GM18498 (cell line): ENCODE results near the gene MRPS24.

Source experiments
- ATAC-seq: cut with Tn5 transposase; IDR thresholded peaks from one replicate; pipeline ENCODE4 v1.9.1; 2021; ENCODE audit warnings: mild to moderate bottlenecking, moderate library complexity; ENCODE audit not compliant: unreplicated experiment

The MRPS24 gene

GRCh38 chr7:43877968-43878864 is 8.9 kb upstream of the MRPS24 start:
- ATAC-seq = no peak

DNA sequence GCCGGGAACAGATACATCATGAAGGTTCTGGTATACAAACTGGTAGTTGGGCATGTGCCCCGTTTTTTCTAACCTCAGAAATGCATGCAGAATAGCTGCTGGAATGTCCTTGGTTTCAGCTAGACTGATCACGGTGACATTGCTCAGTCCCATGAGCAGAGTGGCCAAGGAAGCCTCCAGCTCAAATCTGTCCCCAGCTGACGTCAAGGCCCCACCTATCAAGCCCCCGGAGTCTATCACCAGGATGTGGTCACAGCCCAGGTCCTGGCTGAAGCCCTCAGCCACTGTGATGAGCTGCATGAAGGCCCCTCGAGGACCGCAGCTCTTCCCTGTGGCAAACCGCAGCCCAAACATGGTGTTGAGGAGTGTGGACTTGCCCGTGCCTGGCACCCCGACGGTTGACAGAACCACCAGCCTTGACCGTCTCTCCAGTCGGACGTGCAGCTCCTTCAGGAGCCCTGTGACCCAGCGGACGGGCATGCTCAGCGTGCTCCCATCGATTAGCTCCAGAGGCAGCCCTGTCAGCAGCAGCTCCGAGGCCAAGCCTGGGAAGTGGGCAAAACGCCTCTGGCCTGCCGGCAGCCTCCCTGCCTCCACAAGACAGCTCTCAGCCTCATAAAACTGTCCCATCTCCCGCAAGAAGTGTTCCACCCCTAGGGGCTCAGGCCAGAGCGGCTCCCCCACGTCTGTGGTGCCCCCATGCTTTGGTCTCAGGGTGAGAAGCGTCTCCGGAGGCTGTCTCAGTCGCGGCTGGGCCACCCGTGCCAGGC is 7.8 kb upstream of the MRPS24 start:
- no peak for ATAC-seq

DNA sequence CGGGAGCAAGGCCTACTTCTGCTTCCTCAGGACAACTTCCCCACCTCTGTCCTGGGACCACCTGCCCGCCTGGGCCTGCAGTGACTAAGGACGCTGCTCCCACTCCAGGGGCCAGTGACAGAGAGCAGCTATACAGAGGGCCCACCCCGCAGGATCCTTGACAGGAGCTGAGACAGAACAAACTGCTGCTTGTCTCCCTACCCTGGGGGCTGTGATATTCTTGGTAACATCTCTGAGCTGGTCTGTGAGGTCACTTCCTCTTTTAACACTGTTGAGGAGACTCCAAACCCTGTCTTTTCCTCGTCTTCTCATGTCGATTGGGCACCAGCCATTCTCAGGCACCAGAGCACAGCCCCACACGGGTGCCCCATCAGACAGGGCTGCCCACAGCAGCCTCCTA is 6.9 kb upstream of the MRPS24 start:
- no peak for ATAC-seq

- no peak for ATAC-seq
Measured at GRCh38 chr7:43873300-43873699, 4.0 kb upstream of the MRPS24 start.

- ATAC-seq = no peak
Measured at GRCh38 chr7:43872406-43873110, 3.2 kb upstream of the MRPS24 start.

DNA sequence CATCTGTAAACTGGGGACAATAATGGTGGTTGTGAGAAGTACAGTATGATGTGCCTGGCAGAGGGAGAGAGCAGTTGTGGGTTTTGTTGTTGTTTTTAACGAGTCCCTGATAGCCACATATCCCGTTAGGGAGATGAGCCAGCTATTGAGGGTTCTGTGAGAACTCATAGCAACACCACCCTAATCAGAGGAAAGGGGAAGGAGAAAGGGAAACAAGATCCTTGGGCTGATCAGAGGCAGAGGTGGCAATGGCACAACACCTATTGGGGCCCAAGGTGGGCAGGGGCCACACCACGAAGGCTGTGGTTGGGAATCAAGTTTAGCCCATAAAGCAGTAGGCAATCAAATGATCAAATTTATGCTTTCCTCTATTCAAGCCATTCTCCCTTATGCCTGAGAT is 1.7 kb upstream of the MRPS24 start:
- ATAC-seq = no peak

- ATAC-seq = no peak
Measured at GRCh38 chr7:43870316-43870715, 999 bp upstream of the MRPS24 start.

- no peak for ATAC-seq
Measured at GRCh38 chr7:43869867-43870240, 537 bp upstream of the MRPS24 start.

- peak; percentile 2 for ATAC-seq
Measured at GRCh38 chr7:43868681-43869005, 674 bp downstream of the MRPS24 start.

- ATAC-seq = no peak
Measured at GRCh38 chr7:43868181-43868580, 1.1 kb downstream of the MRPS24 start.

DNA sequence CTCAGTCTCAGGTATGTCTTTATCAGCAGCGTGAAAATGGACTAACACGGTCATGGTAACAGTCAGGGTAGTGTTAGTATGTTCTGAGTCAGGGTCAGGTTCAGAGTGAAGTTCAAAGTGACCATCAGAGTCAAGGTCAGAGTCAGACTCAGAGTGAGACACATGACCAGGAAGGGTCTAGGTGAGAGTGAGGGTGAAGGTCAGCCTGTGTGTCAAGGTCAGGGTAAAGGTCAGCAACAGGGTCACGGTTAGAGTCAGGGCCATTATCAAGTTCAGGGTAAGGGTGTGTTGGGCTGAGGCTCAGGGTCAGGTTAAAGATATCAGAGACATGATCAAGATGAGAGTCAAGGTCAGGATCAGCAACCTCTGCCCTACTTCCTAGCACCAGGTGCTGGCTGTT is 4.0 kb downstream of the MRPS24 start:
- no peak for ATAC-seq

DNA sequence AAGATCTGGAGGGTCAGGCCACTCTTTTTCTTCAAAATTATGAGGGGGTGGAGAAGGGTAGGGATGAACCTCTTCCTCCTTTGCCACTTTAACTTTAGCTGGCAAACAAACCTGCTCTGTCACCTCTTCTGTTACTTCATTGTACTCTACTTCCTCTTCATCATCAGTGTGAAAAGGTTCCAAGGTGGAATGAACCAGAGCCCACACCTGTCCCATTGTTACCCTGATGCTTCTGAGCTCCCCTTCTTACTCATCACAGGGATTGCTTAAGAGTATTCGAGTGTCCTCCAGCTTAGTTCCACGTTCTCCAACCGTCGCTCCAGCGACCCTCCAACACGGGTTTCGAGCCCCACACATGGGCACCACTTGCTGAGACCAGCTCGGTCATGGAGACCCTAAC is 5.2 kb downstream of the MRPS24 start:
- no peak for ATAC-seq

DNA sequence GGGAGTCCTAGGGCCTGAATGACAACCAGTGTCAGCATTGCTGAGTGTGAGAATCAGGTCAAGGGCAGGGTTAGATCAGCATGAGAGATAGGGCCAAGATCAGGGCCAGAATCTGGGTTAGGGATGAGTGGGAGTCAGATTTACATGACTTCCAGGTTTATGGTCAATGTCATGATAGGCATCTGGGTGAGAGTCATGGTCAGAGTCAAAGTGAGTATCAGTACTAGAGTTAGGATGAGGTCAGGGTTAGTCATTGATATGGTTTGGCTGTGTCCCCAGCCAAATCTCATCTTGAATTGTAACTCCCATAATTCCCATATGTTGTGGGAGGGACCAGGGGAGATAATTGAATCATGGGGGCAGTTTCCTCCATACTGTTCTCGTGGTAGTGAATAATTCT is 12.3 kb downstream of the MRPS24 start:
- ATAC-seq = no peak

DNA sequence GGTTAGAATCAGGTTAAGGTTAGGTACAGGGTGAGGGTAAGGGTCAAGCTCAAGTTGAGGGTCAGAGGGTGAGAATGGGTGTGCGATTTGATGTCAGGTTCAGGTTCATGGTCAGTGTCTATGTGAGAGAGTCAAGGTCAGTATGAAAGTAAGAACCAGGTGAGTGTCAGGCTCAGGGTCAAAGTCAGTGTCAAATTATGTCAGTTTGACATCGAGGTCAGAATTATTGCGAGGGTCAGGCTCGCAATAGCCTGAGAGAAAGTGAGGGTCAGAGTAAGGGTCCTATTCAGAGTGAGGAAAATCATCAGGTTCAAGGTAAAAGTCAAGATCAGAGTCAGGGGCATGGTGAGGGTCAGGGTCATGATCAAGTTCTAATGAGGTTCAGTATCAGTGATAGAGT is 13.0 kb downstream of the MRPS24 start:
- ATAC-seq = no peak

DNA sequence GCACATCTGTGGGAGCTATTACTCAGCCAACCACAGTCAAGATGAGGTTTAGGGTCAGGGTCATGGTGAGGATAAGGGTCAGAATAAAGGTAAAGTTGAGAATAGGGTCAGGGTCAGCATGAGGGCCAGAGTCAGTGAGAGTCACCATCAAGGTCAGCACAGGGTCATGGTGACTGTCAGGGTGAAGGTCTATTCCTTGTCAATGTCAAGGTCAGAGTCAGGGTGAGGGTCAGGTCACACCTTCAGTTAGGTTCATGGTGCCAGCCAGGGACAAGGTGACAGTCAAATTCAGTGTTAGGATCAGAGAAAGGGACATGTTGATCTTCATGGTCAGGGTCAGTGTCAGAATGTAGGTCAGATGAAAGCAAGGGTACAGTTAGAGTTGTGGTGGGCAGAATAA is 14.1 kb downstream of the MRPS24 start:
- ATAC-seq = no peak

DNA sequence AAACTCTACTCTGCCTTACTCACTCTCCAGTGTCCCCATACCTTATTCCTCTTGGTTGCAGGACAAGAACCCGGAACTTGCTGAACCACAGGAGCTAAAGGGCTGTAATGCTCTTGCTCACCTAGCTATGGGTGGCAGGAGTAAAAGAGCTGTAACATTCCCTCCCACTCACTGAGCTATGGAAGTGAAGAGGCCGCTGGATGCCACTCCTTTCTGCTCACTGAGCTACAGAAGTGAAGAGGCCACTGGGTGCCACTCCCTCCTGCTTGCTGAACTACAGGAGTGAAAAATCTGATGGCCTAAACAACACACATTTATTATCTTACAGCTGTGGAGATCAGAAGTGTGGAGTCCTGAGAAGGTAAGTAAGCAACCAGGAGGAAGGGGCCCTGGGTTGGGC is 17.5 kb downstream of the MRPS24 start:
- ATAC-seq = no peak

DNA sequence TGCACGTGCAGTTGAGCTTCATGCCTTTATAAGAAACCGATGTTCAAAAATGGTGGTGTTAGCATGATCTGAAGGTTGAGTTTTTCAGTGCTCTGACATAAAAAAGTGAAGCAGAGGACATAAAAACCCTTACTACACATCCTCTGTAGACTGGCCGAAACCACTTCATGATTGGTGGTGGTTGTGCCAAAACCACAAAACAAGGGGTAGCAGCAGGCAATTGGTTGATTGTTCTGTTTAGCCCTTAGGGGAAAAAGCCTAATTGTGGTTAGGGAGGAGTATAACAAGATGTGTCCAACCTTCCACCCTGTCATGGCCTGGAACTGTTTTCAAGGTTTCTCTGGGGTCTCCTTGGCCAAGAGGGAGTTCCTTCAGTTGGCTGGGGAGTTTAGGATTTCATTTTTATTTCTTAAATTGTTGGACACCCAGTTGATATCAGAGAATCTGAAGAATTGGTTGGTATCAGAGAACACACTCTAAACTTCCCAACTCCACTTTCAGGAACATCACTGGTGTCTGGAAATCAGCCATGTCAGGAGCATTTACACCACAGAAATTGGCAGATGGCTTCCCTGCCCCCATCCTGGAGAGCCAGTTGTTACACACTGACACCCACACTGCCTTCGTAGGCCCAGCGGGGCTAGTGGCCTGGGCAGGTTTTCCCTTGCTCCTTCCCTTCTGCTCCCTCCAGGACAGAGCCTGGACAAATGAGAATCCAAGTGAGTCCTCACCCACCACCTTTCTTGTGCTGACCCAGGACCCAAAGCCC is 18.8 kb downstream of the MRPS24 start:
- ATAC-seq = peak; percentile 73

- ATAC-seq = no peak
Measured at GRCh38 chr7:43849047-43849446, 20.3 kb downstream of the MRPS24 start.

DNA sequence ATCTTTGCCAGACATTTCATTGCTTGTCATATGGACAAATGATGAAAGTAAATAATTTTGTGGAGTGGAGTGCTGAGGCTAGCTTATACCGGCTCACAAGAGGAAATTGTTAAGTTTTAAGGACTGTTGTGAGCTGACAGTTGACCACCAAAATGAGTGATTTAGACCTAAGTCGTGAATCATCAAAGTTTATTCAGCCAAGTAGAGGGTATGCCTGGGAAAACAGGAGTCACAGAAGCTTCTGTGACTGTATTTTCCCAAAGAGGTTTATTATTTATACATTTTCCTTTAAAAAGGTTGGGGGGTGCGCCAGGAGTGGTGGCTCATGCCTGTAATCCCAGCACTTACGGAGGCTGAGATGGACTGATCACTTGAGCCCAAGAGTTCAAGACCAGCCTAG is 21.8 kb downstream of the MRPS24 start:
- ATAC-seq = no peak

DNA sequence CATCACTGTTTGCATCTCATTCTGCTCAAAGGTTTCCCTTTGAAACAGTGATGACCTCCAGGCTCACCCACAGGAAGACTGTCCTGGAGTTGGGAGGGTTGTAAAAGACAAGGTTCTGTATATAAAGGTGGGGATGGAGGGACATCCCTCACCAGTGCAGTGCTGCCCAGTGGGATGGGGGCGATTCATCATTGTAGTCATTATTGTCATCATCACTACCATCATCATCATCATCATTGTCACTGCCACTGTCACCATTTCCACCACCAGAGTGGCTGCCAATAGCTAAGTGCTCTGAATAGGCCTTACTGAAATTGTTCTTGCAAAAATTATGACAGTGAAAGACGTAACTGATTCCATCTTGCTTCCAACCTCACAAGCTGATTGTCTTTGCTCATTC is 24.7 kb downstream of the MRPS24 start:
- ATAC-seq = no peak

DNA sequence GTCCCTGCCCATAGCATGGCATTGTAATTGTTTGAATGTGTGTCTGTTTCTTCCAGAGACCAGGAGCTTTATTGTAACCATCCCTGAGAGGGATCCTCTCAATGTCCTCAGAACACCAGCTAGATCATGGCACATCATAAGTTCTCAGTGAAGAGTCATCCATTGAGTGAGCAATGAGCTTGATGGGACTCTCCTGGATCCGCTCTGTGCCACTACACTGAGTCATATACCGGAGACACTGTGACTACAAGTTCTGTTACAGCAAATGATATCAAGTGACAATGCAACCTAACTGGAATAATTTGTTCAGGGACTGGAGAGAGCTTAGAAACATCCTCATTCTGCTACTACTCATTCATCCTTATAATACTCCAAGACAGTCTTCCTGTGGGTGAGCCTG is 25.1 kb downstream of the MRPS24 start:
- no peak for ATAC-seq
